RWPE1 (cell line): ENCODE measurements around the gene ADTRP.

Experiments
- CTCF ChIA-PET: fragments of 350-600 bp; sonication (Branson Sonifier 250); formaldehyde crosslinking; extraction: SDS; loops from one replicate; lab custom pipeline; 2021; lab: Yijun Ruan, JAX
- POLR2A ChIA-PET: fragments of 400-600 bp; formaldehyde crosslinking; extraction: SDS; loops from one replicate; lab custom pipeline; 2020; ENCODE audit warnings: antibody characterized with exemption; ENCODE audit not compliant: low non-redundant PET; lab: Yijun Ruan, JAX
- DNase-seq: peaks from one replicate; pipeline ENCODE4 v3.0.0; 2012; ENCODE audit warnings: low spot score
- H3K27ac ChIP-seq: fragments of 450-650 bp; 2 replicates; pipeline ENCODE4 v1.5.1; 2017
- CTCF ChIP-seq: fragments of 450-650 bp; conservative IDR thresholded peaks from 2 replicates; pipeline ENCODE4 v1.5.1; 2017; ENCODE audit warnings: low read depth, mild to moderate bottlenecking

The ADTRP gene

GRCh38 chr6:11782524-11782923 lies 3.9 kb upstream of the ADTRP start:
- ChIA-PET POLR2A (no interaction called here), CTCF (no interaction called here)
- no peak for TF ChIP-seq CTCF
- DNase-seq, result no peak
- H3K27ac ChIP-seq, result no peak overlapping the region

- DNase-seq, result no peak
- ChIA-PET CTCF (interaction anchor here (0.6 kb wide), 1 partner anchor 541 kb away, joined by 3 read pairs; no protein-coding TSS in a partner anchor), POLR2A (no interaction called here)
- TF ChIP-seq CTCF, result no peak
- no peak overlapping the region for H3K27ac ChIP-seq
Observed at GRCh38 chr6:11780097-11780428, 1.5 kb upstream of the ADTRP start.

GRCh38 chr6:11779329-11780096 lies 910 bp upstream of the ADTRP start:
- no peak for TF ChIP-seq CTCF
- ChIA-PET POLR2A (no interaction called here), CTCF (interaction anchor here (0.6 kb wide), 1 partner anchor 542 kb away, joined by 3 read pairs; no protein-coding TSS in a partner anchor)
- no peak overlapping the region for H3K27ac ChIP-seq
- no peak for DNase-seq

GRCh38 chr6:11778036-11778435 lies 567 bp downstream of the ADTRP start:
- H3K27ac ChIP-seq, result no peak overlapping the region
- CTCF ChIA-PET, result interaction anchor here (0.6 kb wide), 2 partner anchors 83 to 1983 kb away, joined by 3 read pairs; no protein-coding TSS in a partner anchor
- TF ChIP-seq CTCF, result no peak
- DNase-seq, result no peak
- POLR2A ChIA-PET, result no interaction called here

- TF ChIP-seq CTCF, result no peak
- POLR2A ChIA-PET, result no interaction called here
- CTCF ChIA-PET, result no interaction called here
- DNase-seq, result no peak
- H3K27ac ChIP-seq, result no peak overlapping the region
Observed at GRCh38 chr6:11775791-11776409, 2.7 kb downstream of the ADTRP start.

- TF ChIP-seq CTCF, result no peak
- ChIA-PET CTCF (no interaction called here), POLR2A (no interaction called here)
- H3K27ac ChIP-seq, result peak overlapping the region; percentile 12; the same call in 1 of the 2 replicates
- DNase-seq, result no peak
Observed at GRCh38 chr6:11774426-11774825, 4.2 kb downstream of the ADTRP start.
